NCI-H1105 (cell line): ENCODE measurements around the gene PAPOLB.

Experiments used
- DNase-seq: peaks from one replicate; lab custom pipeline; 2025; lab: John Stamatoyannopoulos, UW

PAPOLB gene

DNA sequence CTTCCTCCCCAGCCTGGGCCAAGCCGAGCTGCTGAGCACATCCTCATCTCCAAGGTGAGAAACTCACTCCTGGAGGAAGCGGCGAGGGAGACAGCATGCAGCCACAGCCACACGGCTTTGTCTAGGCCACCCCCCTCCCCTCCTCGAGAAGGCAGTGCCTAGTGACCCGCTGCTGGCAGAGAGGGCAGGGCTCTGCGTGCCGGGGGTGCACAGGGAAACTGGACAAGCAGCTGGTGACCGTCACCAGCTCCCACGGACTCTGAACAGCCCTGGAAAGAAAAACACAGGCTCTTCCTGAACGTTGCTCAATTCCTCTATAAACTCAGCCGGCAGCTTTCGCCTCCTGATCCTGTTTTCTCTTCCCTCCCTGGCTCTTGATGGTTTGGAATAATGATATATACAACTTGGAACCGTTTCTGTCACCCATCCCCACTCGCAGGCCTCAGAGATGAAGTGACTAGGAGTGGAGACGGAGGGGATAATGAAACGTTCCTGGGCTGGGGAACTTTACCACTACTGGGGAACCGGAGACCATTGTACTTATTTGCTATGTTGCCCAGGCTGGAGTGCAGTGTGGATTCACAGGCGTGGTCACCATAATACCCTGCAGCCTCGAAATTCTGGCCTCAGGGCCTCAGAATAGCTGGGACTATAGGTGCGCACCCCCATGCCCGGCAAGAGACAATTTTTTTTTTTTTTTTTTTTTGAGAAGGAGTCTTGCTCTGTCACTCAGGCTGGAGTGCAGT lies 19.3 kb downstream of the PAPOLB start:
- DNase-seq: no peak

DNA sequence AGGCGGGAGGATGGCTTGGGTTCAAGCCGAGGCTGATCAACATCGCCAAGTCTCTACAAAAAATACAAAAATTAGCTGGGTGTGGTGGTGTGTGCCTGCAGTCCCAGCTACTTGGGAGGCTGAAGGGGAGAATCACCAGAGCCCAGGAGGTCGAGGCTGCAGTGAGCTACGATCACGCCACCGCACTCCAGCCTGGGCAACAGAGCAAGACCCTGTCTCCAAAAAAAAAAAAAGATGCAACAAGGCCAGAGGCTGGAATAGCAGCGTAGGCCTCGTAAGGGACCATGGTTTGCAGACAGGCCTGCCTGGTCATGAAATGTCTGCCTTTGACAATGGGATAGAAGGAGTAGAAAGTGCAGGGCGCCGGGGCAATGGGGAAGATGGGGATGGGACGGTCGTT lies 20.0 kb downstream of the PAPOLB start:
- no peak for DNase-seq

DNA sequence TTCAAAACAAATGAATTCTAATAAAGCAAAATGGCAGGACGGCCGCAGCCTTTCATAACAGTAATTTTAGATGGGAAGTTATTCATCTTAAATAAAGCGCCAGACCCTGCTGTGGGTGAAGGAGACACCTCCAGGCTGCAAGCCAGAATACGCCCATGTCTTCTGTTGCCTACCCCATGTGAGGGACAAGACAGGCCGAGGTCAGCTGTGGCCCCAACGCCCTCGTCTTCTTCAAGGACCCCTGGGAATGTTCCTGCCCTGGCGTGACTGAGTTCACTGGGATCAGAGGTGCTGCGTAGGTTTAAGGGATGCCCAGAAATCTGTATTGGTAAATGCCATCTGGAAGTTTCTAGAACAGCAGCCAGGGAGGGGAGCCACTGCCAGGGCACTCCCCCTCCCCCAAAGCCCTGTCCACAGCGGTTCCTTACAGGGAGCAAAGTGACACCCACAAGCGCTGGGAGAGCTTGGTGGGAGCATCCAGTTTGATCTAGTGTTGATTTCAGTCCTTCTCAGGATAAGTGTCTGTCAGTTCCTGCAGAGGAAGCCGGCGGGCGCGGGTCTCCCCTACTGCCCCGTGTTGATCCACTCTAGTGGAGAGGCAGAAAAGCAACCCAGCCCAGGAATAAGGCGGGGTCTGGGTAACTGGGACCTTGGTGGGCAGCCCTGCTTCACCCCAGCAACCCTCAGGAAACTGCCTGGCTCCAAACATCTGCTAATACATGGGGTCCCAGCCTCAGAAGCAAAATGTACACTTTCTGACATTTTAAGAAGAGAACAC lies 20.6 kb downstream of the PAPOLB start:
- DNase-seq: no peak

DNA sequence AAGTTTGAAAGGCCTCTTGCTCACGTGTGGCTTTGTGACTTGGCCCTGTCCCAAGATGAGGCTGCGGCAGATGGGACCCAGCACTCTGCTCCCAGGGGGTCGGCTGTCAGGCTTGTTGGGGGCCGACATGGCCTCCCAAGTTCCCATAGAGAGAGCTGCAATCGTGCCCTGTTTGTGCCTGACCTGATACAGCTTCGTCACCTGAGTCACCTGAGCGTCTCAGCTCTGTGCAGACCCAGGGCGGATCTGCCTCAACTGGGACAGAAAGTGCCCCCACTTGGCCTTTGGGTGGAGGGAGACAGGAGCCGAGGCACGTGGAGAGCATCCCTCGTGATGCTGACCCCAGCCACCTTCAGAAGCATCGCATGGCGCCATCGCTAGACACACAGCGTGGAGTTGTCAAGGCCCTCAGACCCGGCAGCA lies 21.7 kb downstream of the PAPOLB start:
- no peak for DNase-seq

DNA sequence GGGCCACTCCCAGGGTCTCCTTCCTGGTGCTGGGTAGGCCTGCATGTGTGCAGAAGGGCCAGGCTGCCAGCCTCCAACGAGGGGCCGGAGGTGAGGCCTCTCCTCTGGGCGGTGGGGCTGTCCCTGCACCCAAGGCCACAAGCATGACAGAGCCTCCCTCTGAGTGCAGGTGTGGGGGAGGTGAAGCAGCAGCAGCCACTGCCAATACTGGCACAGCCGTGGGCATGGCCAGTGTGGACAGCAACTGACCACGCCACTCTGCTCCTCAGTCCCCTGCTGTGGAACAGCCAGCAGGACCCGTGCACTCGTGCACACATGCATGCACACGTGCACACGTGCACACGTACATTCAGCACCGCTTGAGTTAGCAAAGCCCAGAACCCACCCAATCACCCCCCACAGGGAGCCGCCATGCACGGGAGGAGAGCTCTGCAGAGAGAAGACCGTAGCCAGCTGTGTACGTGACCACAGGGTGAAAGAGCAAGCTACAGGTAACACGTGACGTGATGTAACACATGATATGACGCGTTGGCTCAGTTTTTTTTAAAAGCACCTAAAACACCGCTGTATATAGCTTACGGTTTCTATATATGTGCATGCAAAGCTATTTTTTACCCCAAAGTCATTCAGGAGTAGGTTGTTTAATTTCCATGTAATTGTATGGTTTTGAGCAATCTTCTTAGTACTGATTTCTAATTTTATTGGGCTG lies 23.1 kb downstream of the PAPOLB start:
- DNase-seq: no peak

DNA sequence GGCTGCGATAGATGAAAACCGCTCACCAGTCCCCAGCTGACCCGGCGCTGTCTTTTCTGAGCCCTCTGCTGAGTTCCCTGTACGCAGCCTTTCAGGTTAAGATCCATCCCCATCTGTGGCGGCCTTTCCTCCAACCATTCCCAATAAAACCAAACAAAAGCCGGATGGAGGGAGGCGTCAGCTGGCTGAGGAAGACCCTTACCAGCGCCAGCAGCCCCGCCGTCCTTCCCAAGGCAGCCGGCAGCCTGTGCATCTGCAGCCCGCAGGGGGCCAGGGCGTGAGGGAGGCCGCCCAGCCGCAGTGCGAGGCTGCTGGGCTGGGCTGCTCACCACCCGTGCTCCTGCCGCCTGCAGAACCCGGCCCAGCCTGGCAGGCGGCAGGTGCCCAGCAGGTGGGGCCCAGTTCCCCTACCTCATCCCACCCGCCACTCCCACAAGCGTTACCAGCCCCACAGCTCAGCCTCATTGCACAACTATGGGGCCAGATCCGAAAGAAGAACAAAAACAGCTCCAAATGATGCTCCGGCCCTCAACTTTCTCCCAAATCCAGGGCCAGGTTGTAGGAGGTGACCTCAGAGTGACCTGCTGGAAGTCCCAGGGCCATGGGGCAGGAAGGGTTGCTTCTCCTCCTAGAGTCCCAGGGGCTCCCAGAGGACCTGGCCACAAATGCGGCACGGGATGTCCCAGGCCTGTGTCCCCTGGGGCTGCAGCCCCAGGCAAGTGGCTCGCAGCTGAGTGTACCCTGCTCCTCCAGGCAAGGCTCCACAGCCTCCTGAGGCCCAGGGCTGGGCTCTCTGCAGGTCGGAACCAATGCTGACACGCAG lies 23.8 kb downstream of the PAPOLB start:
- no peak for DNase-seq

DNA sequence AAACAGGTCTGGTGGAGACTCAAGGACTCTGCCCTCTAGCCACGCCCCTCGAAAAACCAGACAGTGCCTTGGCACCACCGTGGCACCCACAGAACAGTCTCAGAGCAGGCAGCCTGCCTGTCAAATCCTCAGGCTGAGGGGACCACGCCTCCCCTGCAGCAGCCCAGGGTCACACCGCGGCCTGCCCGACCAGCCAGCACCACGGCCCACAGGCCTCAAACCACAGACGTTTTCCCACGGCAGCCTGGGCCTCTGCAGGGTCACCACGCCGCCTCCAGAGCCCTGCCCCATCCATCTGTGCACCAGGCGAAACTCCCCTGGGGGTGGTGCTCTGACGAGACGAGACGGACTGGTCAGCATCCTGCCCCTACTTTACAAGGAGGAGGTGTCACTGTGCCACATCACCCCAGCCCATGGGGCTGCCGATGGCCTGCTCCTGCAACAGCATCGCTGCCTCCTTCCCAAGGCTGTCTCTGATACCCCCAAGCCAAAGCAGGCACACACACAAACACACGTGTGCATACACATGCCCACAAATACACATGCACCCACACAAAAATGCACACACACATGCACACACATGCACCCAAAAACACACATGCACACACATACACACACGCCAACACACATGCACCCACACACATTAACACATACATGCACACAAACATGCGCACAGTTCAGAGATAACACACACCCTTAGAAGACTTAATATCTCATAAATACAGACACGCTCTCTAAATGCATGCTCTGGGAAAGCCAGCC lies 24.6 kb downstream of the PAPOLB start:
- no peak for DNase-seq

DNA sequence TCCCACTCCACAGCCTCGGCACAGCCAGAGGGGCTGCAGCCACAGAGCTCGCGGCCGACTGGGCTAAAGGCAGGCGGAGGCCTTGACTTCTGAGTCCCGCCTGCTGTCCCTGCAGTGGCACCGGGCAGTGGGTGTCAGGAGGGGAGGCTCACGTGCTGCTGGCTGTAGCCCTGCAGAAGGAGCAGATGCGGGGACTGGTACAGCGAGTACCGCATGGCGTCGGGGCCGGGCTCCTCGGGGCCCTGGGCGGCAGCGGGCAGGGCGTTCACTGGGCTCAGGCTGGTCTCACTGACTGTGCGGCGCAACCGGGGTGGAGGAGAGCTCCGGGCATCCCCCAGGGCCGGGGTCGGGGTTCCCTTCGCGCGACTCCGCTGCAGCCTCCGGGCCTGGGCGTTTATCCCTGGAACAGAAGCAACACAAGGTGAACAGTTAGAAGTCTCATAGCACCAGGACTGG lies 25.6 kb downstream of the PAPOLB start:
- no peak for DNase-seq

DNA sequence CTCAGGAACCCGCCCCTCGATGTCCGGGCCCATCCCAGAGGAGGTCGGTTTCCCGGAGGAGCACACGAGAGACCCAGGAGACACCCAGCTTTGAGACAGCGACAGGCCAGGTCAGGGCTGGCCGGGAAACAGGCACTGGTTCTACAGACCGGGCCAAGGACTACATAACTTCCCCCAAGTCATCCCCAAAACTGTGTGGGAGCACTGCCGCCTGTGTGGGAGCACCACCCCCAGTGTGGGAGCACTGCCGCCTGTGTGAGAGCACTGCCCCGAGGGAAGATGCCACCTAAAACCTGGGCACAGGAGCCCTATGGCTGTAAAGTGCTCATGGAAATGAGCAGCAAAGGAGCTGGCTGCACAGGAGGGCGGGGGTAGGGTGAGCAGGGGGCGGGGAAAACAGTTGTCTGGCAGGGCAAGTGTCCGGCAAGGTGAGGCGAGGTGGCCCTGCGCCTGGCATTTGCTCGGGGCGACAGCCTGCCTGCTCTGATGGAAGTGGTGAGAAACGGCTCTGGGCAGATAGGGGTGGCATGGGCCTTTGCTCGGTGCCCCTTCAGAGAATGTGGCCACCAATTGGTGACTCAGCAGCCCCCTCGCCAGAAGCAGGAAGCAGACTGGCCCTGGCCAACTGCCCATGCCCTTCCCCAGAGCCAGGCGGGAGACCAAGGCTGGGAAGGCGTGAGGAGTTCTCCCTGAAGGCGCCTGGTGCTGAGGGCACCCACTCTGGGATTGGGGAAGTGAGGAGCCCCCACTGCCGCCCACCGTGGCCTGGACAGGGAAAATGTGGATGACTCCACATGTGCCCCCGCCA lies 26.2 kb downstream of the PAPOLB start:
- no peak for DNase-seq

DNA sequence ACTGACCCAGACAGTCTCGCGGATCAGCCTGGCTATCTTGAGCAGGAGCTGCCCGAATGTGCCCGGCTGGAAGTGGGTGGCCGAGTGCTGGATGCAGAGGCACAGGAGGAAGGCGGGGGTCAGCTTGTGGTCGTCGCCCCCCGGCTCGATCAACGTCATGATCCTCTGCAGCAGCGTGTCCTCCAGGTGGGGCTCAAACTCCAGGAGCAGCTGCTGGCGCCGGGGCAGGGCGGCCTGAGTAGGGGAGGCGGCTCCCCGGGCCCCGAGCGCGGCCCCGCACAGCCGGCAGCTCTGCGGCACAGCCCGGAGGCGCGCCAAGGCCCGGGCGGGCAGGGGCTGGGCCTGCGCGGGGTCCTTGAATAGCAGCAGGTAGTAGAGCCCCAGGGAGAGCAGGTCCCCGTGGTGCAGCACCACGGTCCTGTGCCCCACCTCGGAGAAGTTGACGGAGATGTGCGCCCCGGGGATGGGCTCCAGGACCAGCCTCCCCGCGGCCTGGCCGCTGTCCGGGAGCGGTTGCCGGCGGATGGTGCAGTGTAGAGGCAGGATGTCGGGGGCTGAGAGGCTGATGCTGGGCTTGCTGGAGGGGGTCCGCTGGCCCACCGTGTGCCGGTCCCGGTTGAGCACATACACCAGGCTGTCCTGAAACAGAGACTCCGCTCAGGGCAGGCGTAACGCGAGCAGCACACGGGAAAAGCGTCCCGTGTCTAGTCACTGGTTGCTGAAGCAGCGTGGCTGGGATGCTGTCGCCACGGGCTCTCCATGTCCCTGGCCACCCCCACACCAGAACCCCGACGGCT lies 27.0 kb downstream of the PAPOLB start:
- no peak for DNase-seq

DNA sequence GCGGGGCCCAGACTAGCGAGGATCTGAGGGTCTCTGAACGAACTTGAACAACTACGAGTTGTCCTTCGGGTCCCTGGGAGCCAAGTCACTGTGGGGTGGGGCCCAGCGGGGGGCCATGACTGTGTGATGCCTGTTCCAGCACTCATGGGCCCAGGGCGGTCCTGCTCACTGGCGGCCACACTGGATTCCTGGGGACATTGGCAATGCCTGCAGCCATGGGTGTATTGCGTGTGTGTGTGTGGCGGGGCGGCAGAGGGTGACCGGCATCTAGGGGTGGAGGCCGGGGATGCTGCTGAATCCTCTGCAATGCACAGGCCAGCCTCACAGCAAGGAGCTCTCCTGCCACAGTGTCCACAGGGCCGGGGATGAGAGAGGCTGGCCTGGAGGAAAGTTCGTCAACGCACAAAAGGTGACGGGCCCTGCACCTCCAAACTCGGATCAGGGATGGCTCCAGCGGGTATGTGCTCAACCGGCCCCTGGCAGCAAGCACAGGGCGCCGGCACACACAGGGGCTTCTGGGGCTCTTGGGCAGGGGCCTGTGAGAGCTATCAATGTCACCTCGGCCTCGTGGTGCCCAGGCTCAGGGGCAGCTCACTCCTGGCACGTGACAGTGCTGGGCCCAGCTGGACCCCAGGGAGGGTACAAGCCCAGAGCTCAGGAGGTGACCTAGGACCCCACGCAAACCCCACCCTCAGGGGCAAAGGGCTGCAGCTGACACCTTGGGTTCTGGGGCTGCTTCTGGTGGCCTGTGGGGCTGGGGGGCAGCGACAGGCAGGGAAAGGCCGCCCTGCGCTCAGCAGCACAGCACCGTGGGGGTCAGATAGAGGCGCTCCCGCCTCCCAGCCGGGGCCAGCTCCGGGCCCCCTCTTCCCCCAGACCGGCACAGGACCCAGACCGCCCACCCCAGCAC lies 27.9 kb downstream of the PAPOLB start:
- DNase-seq: no peak

DNA sequence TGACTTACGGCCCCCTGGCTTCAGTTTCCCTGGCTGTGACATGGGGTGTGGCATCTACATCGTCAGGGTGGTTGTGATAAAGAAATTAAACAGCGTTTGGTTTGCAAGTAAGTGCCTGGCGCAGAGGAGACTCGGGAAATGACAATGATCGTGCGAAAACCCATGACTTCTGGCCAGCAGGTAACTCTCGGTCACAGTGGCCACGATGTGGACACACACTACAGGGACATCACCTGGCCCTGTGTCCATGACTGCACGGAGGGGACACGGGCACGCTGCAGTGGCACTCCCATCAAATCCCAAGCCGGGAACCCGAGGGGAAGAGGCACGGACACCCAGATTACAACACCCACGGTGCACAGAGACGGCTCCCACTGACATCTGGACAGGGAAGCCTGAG lies 28.7 kb downstream of the PAPOLB start:
- no peak for DNase-seq

DNA sequence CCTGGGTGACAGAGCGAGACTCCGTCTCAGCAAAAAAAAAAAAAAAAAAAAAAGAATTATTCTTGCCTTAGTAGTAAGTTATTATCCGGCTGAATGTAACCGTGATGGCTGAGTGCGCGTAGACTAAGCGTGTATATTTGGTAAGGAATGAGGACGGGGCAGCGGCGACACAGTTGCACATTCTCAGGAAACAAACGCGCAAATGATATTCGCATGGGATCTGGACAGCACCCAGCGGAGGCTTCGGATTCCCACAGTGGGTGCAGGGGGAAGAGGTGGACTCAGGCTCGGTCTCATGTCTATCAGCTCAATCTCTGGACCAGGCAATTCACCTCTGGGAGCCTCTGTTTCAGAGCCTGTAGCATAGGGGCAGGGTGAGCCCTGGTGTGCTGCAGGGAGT lies 29.1 kb downstream of the PAPOLB start:
- no peak for DNase-seq

DNA sequence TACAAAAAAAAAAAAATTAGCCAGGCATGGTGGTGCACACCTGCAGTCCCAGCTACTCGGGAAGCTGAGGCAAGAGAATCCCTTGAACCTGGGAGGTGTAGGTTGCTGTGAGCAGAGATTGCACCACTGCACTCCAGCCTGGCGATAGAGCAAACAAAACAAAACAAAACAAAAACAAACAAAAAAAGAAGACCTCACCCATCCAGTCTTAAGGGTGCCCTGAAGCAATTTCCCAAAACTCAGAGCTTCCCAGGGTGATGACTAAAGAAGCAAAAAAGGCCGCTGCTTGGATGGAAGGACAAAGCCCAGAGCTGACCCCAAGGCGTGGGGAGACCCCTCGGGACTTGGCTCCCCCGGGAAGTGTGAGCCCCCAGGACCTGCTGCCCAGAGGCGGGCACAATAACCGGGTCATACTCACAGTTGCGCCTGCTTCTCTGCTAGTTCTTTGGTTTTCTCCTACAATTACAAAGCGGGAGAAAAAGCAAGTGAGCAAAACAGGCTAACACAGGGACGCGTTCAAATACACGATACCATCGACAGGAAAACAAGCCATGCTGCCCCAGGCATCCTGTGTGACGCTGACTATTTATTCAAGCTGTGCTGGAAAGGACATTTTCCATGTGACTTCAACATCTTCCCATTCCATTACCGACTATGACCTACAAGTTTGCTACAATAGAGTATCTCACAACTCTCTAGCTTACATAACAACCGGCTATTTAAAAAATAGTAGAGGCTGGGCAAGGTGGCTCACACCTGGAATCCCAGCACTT lies 29.9 kb downstream of the PAPOLB start:
- DNase-seq: no peak

DNA sequence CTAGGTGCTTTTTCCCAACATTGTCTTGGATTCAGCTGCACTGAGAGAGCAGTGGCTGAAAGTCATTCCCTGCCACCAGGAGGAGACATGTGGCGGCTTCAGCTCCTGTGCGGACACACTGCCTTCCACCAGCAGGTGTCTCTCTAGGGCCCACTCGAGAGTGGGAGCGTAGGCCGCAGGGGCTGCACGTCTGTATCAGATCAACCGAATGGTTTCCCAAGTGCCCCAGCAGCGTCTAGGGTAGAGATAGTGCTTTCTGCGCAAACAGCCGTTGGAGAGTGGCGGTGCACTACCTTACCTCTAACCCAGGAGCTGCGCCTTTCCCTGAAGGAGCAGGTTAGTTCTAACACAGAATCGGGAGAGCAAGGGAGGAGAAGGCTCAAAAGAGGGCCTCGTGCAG lies 31.7 kb downstream of the PAPOLB start:
- no peak for DNase-seq

DNA sequence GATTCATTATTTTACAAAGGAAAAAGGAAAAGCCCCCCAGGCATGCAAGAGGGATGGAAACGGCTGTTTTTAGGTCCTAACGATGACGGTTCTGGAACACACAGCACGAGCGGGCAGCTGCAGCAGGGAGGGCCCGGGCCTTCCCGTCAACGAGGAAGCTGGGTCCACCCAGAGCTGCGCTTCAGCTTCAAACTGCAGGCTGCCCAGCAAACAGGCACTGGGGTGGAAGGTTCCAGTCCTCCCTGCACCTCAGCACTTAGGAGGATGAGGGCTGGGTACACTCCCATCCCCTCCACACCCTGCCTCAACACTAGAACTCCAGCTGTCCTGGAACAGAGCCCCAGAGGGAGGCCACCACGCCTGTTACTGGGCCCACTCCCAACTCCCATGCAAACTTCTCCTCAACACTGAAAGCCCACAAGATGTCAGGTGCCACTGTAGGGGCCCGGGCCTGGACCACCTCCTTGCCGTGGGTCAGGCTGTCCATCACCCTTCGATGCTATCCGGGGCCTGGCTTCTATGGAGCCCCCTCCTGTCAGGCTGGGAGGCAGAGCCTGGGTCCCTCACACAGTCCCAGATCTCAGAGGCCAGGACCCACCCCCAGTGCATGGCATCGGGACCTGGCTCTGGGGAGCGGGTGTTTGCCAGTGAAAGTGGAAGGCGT lies 33.0 kb downstream of the PAPOLB start:
- no peak for DNase-seq

DNA sequence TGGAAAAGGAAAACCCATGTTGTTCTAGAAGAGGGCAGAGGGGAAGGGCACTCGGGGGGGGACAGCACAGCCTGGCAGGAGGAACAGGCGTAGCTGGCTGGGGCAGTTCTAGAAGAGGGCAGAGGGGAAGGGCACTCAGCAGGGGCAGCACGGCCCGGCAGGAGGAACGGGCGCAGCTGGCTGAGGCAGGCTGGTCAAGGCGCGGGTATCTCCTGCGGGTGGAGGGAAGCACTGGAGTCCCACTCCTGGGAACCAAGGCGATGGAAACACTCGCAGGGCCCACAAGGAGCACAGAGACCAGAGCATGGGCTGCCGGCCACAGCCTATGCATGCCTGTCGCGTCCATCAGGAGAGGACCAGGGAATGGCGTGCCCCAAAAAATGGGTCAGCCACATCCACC lies 36.7 kb downstream of the PAPOLB start:
- no peak for DNase-seq
